ENCODE data around the gene GPANK1. TPM values are rescaled to one million over a fixed set of nuclear protein-coding genes. Genes with fewer than 3 reads are reported as not detected.

Gene GPANK1
- total RNA-seq, 1 experiment from 2014 or later = 18.3 TPM

DNA sequence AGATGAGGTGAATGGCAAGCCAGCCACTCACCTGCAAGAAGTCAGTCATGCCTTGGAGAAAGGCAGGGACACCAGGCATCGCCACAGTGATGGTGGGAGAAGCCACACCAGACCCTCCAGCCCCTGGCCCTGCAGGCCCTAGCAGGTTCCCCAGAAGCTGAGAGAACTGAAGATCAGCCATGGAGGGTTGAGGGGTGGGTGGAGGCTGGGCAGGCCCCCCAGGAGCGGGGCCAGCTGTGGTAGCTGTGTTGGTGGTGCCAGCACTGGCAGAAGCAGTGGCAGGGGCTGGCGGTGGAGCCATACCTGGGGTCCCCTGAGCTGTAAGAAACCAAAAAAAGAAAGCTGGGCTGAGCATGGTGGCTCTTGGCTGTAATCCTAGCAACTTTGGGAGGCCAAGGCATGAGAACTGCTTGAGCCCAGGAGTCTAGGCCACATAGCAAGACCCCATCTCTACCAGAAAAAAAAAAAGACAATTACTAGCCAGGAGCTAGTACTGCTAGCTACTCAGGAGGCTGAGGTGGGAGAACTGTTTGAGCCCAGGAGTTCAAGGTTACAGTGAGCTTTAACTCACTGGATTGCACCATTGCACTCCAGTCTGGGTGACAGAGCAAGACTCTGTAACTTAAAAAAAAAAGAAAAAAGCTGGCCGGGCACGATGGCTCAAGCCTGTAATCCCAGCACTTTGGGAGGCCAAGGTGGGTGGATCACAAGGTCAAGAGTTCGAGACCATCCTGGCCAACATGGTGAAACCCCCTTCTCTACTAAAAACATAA lies 21.8 kb downstream of the GPANK1 start:
- intact Hi-C loops (cut with micrococcal nuclease; ENCODE audit: unreplicated experiment) (no loop called here), in situ Hi-C loops (cut with HindIII; ENCODE audit: low pct_unique_long_range_greater_than_20kb, low sequenced_read_pairs) (no loop called here)
- BruUV-seq (replicated peaks) = no TSS peak
- ChIA-PET CTCF (no interaction called here), POLR2A (no interaction called here)
- no peak overlapping the region for H3K4me3 ChIP-seq (ENCODE audit: low read depth in 2 of 2, low read length in 2 of 2)
- no peaks in the 10 kb centered on the region for H3K4me1 ChIP-seq (ENCODE audit: control insufficient read depth, insufficient read depth, low read length)
- peaks cover 20% of the 10 kb centered on the region for H3K36me3 ChIP-seq (ENCODE audit: control insufficient read depth, insufficient read depth, low read length)
- H3K27me3 ChIP-seq (ENCODE audit: control insufficient read depth, insufficient read depth, low read length) = no peaks in the 10 kb centered on the region
- DNase-seq (ENCODE audit: low read depth, low spot score) (no peak), ATAC-seq (no peak)
- no peaks in the 10 kb centered on the region for H3K9me3 ChIP-seq (ENCODE audit: control insufficient read depth, insufficient read depth, low read depth, low read length)
- no peak for TF ChIP-seq POLR2AphosphoS5 (IDR thresholded peaks at IDR 0.05; ENCODE audit: low read depth, low read length)
- TF ChIP-seq, protein P1, sequence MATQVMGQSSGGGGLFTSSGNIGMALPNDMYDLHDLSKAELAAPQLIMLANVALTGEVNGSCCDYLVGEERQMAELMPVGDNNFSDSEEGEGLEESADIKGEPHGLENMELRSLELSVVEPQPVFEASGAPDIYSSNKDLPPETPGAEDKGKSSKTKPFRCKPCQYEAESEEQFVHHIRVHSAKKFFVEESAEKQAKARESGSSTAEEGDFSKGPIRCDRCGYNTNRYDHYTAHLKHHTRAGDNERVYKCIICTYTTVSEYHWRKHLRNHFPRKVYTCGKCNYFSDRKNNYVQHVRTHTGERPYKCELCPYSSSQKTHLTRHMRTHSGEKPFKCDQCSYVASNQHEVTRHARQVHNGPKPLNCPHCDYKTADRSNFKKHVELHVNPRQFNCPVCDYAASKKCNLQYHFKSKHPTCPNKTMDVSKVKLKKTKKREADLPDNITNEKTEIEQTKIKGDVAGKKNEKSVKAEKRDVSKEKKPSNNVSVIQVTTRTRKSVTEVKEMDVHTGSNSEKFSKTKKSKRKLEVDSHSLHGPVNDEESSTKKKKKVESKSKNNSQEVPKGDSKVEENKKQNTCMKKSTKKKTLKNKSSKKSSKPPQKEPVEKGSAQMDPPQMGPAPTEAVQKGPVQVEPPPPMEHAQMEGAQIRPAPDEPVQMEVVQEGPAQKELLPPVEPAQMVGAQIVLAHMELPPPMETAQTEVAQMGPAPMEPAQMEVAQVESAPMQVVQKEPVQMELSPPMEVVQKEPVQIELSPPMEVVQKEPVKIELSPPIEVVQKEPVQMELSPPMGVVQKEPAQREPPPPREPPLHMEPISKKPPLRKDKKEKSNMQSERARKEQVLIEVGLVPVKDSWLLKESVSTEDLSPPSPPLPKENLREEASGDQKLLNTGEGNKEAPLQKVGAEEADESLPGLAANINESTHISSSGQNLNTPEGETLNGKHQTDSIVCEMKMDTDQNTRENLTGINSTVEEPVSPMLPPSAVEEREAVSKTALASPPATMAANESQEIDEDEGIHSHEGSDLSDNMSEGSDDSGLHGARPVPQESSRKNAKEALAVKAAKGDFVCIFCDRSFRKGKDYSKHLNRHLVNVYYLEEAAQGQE (IDR thresholded peaks at IDR 0.05; ENCODE audit: insufficient read depth in 1 of 2, low read depth in 2 of 2, low read length in 1 of 2) = no peak
- TF ChIP-seq, protein P2, sequence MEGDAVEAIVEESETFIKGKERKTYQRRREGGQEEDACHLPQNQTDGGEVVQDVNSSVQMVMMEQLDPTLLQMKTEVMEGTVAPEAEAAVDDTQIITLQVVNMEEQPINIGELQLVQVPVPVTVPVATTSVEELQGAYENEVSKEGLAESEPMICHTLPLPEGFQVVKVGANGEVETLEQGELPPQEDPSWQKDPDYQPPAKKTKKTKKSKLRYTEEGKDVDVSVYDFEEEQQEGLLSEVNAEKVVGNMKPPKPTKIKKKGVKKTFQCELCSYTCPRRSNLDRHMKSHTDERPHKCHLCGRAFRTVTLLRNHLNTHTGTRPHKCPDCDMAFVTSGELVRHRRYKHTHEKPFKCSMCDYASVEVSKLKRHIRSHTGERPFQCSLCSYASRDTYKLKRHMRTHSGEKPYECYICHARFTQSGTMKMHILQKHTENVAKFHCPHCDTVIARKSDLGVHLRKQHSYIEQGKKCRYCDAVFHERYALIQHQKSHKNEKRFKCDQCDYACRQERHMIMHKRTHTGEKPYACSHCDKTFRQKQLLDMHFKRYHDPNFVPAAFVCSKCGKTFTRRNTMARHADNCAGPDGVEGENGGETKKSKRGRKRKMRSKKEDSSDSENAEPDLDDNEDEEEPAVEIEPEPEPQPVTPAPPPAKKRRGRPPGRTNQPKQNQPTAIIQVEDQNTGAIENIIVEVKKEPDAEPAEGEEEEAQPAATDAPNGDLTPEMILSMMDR (IDR thresholded peaks at IDR 0.05) = no peak
- no peak for TF ChIP-seq TCF7L2 (IDR thresholded peaks at IDR 0.05; ENCODE audit: low read depth, low read length)
- TF ChIP-seq SIN3A (IDR thresholded peaks at IDR 0.05; ENCODE audit: borderline replicate concordance, insufficient read depth, low read depth, low read length) = no peak
- no peak overlapping the region for H3K27ac ChIP-seq (ENCODE audit: low read length)

DNA sequence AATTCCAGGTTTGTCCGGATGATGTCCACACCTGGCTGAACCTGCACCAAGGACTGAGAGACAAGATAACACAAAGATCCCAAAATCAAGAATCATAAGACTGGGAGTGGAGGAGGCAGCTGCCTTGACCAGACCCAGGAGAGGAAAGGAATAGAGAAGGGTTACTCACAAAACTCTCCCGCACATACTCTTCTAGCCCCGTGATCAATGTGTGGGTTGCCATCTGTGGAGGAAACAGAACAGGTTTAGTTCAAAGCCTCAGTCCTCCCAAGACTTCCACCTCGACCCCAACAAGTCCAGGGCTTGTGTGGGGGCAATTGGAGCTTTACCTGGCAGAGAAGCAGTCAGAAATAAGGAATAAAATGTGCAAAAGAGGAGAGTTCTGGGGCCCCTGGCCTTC lies 23.4 kb downstream of the GPANK1 start:
- no TSS peak for BruUV-seq (replicated peaks)
- TF ChIP-seq TCF7L2 (IDR thresholded peaks at IDR 0.05; ENCODE audit: low read depth, low read length) (no peak), SIN3A (IDR thresholded peaks at IDR 0.05; ENCODE audit: borderline replicate concordance, insufficient read depth, low read depth, low read length) (no peak), POLR2AphosphoS5 (IDR thresholded peaks at IDR 0.05; ENCODE audit: low read depth, low read length) (no peak)
- TF ChIP-seq, protein P2 (IDR thresholded peaks at IDR 0.05) = no peak
- TF ChIP-seq, protein P1 (IDR thresholded peaks at IDR 0.05; ENCODE audit: insufficient read depth in 1 of 2, low read depth in 2 of 2, low read length in 1 of 2) = no peak
- DNase-seq (ENCODE audit: low read depth, low spot score) = no peak
- Histone ChIP-seq H3K27ac (ENCODE audit: low read length) (no peak overlapping the region), H3K9me3 (ENCODE audit: control insufficient read depth, insufficient read depth, low read depth, low read length) (no peaks in the 10 kb centered on the region), H3K27me3 (ENCODE audit: control insufficient read depth, insufficient read depth, low read length) (no peaks in the 10 kb centered on the region), H3K36me3 (ENCODE audit: control insufficient read depth, insufficient read depth, low read length) (peaks cover 20% of the 10 kb centered on the region), H3K4me3 (ENCODE audit: low read depth in 2 of 2, low read length in 2 of 2) (no peak overlapping the region), H3K4me1 (ENCODE audit: control insufficient read depth, insufficient read depth, low read length) (peaks cover 4% of the 10 kb centered on the region; the same call in 1 of the 2 replicates)
- ATAC-seq = no peak
- ChIA-PET CTCF (no interaction called here), POLR2A (no interaction called here)
- intact Hi-C loops (cut with micrococcal nuclease; ENCODE audit: unreplicated experiment) (no loop called here), in situ Hi-C loops (cut with HindIII; ENCODE audit: low pct_unique_long_range_greater_than_20kb, low sequenced_read_pairs) (no loop called here)
